Activated CD4-positive, alpha-beta T cell treated with anti-CD3 and anti-CD28 coated beads, Interleukin-2, amount 10 ng/mL, durations not matched to agents 24 days and 14 days (primary cell): ENCODE data around the gene REEP5. TPM values are rescaled to one million over a fixed set of nuclear protein-coding genes. Genes with fewer than 3 reads are reported as not detected.

Experiments
- DNase-seq: peaks from one replicate; pipeline ENCODE4 v3.0.0; 2022
- H3K27ac Mint-ChIP-seq: one replicate; pipeline ENCODE4 v1.8.0; 2022; ENCODE audit warnings: mild to moderate bottlenecking, mixed read lengths
- H3K27me3 Mint-ChIP-seq: one replicate; pipeline ENCODE4 v1.8.0; 2022; ENCODE audit warnings: mixed read lengths
- H3K36me3 Mint-ChIP-seq: one replicate; pipeline ENCODE4 v1.8.0; 2022; ENCODE audit warnings: low read depth, mild to moderate bottlenecking, mixed read lengths
- H3K4me1 Mint-ChIP-seq: one replicate; pipeline ENCODE4 v1.8.0; 2021; ENCODE audit warnings: mixed read lengths
- H3K4me3 Mint-ChIP-seq: one replicate; pipeline ENCODE4 v1.8.0; 2022; ENCODE audit warnings: mild to moderate bottlenecking, moderate library complexity, mixed read lengths
- H3K9me3 Mint-ChIP-seq: one replicate; pipeline ENCODE4 v1.8.0; 2021; ENCODE audit warnings: mixed read lengths
- intact Hi-C: fragments of 100-400 bp; cut with micrococcal nuclease; formaldehyde crosslinking; loops from one replicate; pipeline ENCODE4 v1.15.1; 2023
- total RNA-seq: library from RNA; stranded (reverse); gene quantifications from 2 replicates; pipeline ENCODE4 v1.2.3, GENCODE V29; 2022

The REEP5 gene
- total RNA-seq, 1 donor from 2014 or later: 75.3 TPM

- no peak overlapping the region for H3K4me3 Mint-ChIP-seq
- H3K4me1 Mint-ChIP-seq: peaks cover 5% of the 10 kb centered on the region
- H3K9me3 Mint-ChIP-seq: no peaks in the 10 kb centered on the region
- H3K36me3 Mint-ChIP-seq: no peaks in the 10 kb centered on the region
- no peak for DNase-seq
- H3K27ac Mint-ChIP-seq: peak overlapping the region; percentile 20
- intact Hi-C loops: no loop called here
- peaks cover 15% of the 10 kb centered on the region for H3K27me3 Mint-ChIP-seq
Observed at GRCh38 chr5:112951124-112951702, 29.2 kb upstream of the REEP5 start.

GRCh38 chr5:112948458-112948857 lies 26.4 kb upstream of the REEP5 start:
- H3K9me3 Mint-ChIP-seq: no peaks in the 10 kb centered on the region
- peaks cover 18% of the 10 kb centered on the region for H3K27me3 Mint-ChIP-seq
- no peak for DNase-seq
- no peak overlapping the region for H3K4me3 Mint-ChIP-seq
- intact Hi-C loops: no loop called here
- peaks cover 11% of the 10 kb centered on the region for H3K4me1 Mint-ChIP-seq
- no peak overlapping the region for H3K27ac Mint-ChIP-seq
- no peaks in the 10 kb centered on the region for H3K36me3 Mint-ChIP-seq

- no peaks in the 10 kb centered on the region for H3K36me3 Mint-ChIP-seq
- H3K27me3 Mint-ChIP-seq: peaks cover 10% of the 10 kb centered on the region
- no peak overlapping the region for H3K4me3 Mint-ChIP-seq
- no peak overlapping the region for H3K27ac Mint-ChIP-seq
- intact Hi-C loops: no loop called here
- DNase-seq: no peak
- H3K9me3 Mint-ChIP-seq: no peaks in the 10 kb centered on the region
- peaks cover 1% of the 10 kb centered on the region for H3K4me1 Mint-ChIP-seq
Observed at GRCh38 chr5:112940670-112941069, 18.6 kb upstream of the REEP5 start.

DNA sequence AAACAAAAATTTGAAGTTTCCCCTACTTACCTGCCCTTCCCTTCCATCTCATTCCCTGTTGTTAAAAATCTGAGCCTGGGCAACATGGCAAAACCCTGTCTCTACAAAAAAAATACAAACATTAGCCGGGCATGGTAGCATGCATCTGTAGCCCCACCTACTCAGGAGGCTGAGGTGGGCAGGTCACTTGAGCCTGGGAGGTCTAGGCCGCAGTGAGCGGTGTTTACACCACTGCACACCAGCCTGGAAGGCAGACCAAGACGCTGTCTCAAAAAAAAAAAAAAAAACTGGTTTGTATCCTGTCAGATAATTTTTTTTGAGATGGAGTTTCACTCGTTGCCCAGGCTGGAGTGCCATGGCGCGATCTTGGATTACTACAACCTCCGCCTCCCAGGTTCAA lies 16.3 kb upstream of the REEP5 start:
- intact Hi-C loops: no loop called here
- Mint-ChIP-seq H3K4me3 (no peak overlapping the region), H3K27ac (no peak overlapping the region), H3K9me3 (no peaks in the 10 kb centered on the region), H3K4me1 (peaks cover 4% of the 10 kb centered on the region), H3K36me3 (no peaks in the 10 kb centered on the region), H3K27me3 (peaks cover 9% of the 10 kb centered on the region)
- DNase-seq: no peak

GRCh38 chr5:112935675-112936074 lies 13.6 kb upstream of the REEP5 start:
- no peak for DNase-seq
- Mint-ChIP-seq H3K4me1 (peaks cover 15% of the 10 kb centered on the region), H3K27me3 (peaks cover 2% of the 10 kb centered on the region), H3K9me3 (no peaks in the 10 kb centered on the region), H3K27ac (no peak overlapping the region), H3K4me3 (no peak overlapping the region), H3K36me3 (no peaks in the 10 kb centered on the region)
- intact Hi-C loops: no loop called here

- DNase-seq: no peak
- intact Hi-C loops: no loop called here
Observed at GRCh38 chr5:112934366-112934663, 12.3 kb upstream of the REEP5 start.

DNA sequence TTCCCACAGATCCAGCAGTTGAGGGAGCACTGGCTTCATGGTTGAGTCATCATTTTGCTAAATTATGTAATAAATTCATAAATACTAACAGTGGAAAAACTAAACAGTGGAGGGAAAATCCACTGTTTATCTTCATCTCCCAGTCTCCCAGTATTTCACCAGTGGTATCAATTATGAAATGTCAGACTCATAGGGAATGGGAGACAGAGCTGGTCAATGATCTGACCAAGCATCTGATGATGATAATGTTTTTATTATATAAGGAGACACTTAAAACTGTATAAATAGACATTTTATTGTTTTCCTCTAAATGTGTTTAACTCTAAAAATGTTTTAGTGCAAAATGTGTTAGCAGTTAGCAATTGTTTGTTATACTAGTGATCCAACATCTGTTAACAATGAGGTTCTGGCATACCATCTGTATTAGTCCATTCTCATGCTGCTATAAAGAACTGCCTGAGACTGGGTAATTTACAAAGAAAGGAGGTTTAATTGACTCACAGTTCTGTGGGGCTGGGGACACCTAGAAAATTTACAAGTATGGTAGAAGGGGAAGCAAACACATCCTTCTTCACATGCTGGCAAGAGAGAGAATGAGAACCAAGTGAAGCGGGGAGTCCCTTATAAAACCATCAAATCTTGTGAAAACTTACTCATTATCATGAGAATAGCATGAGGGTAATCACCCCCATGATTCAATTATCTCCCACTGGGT lies 11.8 kb upstream of the REEP5 start:
- Mint-ChIP-seq H3K36me3 (no peaks in the 10 kb centered on the region), H3K4me3 (no peak overlapping the region), H3K27me3 (peaks cover 2% of the 10 kb centered on the region), H3K4me1 (peaks cover 29% of the 10 kb centered on the region), H3K27ac (no peak overlapping the region), H3K9me3 (no peaks in the 10 kb centered on the region)
- intact Hi-C loops: no loop called here
- DNase-seq: no peak

More at GRCh38 chr5:112934366-112934663, 12.3 kb upstream of the REEP5 start:
- H3K9me3 Mint-ChIP-seq: no peaks in the 10 kb centered on the region
- H3K36me3 Mint-ChIP-seq: no peaks in the 10 kb centered on the region
- H3K27me3 Mint-ChIP-seq: peaks cover 2% of the 10 kb centered on the region
- no peak overlapping the region for H3K4me3 Mint-ChIP-seq
- peaks cover 26% of the 10 kb centered on the region for H3K4me1 Mint-ChIP-seq
- peak overlapping the region; percentile 26 for H3K27ac Mint-ChIP-seq

DNA sequence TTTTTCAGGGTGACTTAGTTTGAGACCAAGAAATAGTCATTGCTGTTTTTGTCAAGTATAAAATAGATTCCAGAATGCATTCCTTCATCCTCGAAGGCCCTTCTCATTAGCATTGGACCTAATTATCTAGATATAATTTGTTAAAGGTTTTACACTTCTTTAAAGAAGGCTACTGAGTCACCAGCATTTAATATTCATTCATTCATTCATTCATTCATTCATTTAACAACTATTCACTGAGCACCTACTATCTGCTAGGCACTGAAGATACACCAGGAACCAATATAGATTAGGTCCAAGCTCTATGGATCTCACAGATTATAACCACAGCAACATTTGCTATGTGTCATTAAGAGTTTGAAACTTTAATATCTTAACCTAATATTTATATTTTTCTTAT lies 11.1 kb upstream of the REEP5 start:
- peaks cover 35% of the 10 kb centered on the region for H3K4me1 Mint-ChIP-seq
- H3K36me3 Mint-ChIP-seq: no peaks in the 10 kb centered on the region
- H3K27ac Mint-ChIP-seq: no peak overlapping the region
- H3K4me3 Mint-ChIP-seq: no peak overlapping the region
- intact Hi-C loops: no loop called here
- H3K9me3 Mint-ChIP-seq: no peaks in the 10 kb centered on the region
- no peak for DNase-seq
- H3K27me3 Mint-ChIP-seq: no peaks in the 10 kb centered on the region

DNA sequence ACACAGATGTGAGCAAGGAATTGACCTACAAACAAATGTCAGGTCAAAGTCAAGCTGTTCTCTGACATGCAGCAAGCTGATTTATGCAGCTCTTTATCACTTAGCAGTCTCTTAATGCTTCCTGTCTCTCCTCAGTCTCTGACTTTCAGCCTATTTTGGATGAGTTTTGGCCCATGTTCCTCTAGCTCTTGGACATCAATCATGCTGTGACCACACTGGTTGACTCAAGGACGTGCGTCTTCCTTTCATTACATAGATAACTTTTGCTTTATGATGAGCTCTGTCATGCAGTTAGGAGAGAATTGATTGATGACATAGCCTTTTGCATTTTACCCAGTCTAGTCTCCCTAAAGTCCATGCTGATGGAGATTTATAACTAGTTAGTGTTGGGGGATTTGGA lies 9.4 kb upstream of the REEP5 start:
- Mint-ChIP-seq H3K27me3 (no peaks in the 10 kb centered on the region), H3K9me3 (no peaks in the 10 kb centered on the region), H3K27ac (no peak overlapping the region), H3K4me3 (no peak overlapping the region), H3K36me3 (no peaks in the 10 kb centered on the region), H3K4me1 (peaks cover 43% of the 10 kb centered on the region)
- intact Hi-C loops: no loop called here
- DNase-seq: no peak

GRCh38 chr5:112930082-112930344 lies 8.0 kb upstream of the REEP5 start:
- intact Hi-C loops: no loop called here
- H3K4me3 Mint-ChIP-seq: peak overlapping the region; percentile 55
- peaks cover 43% of the 10 kb centered on the region for H3K4me1 Mint-ChIP-seq
- peak overlapping the region; percentile 17 for H3K27ac Mint-ChIP-seq
- no peaks in the 10 kb centered on the region for H3K36me3 Mint-ChIP-seq
- H3K9me3 Mint-ChIP-seq: no peaks in the 10 kb centered on the region
- no peaks in the 10 kb centered on the region for H3K27me3 Mint-ChIP-seq
- DNase-seq: peak; percentile 78

DNA sequence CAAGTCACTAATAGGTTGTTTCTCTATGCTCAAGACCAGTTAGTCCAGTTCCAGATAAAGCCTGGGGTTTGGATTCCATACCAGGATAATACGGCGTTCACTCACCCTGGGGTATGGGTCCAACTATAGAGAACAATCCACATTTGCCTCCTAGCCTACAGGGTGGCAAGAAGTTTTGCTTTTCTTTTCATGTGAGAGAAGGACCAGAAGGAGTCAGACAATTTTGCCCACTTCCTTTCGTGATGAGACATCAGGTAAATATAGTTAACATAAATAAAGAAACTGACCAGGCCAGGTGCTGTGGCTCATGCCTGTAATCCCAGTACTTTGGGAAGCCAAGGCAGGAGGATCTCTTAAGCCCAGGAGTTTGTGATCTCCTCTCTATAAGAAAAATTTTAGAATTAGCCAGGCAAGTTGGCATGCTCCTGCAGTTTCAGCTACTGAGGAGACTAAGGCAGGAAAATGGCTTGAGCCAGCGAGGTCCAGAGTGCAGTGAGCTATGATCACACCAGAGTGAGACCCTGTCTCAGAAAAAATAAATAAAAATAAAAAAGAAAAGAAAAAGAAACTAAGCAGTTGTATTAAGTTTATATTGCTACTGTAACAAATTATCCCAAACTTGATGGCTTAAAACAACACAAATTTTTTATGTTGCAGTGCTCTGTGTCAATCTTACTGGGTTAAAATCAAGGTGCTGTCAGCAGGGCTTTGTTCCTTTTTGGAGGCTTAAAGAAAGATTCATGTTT lies 7.5 kb upstream of the REEP5 start:
- DNase-seq: no peak

DNA sequence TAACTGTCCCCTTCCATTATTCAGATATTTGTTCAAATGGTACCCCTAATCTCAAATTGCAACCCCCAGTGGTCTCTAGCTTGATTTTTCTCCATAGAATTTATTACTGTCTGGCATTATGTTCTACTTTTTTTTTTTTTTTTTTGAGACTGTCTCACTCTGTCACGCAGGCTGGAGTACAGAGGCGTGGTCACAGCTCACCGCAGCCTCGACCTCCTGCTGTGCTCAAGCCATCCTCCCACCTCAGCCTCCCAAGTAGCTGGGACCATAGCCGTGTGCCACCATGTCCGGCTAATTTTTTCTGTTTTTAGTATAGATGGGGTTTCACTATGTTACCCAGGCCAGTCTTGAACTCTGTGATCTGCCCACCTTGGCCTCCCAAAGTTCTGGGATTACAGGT lies 2.0 kb upstream of the REEP5 start:
- intact Hi-C loops: loop anchor here (2.0 to 10.0 kb wide), 5 partner anchors 45 to 232 kb away; no protein-coding TSS in a partner anchor
- Mint-ChIP-seq H3K27me3 (no peaks in the 10 kb centered on the region), H3K4me3 (peak overlapping the region; percentile 99), H3K27ac (peak overlapping the region; percentile 93), H3K4me1 (peaks cover 54% of the 10 kb centered on the region), H3K9me3 (no peaks in the 10 kb centered on the region), H3K36me3 (peaks cover 17% of the 10 kb centered on the region)
- DNase-seq: no peak

More for the DNA sequence above, 7.5 kb upstream of the REEP5 start:
- Mint-ChIP-seq H3K9me3 (no peaks in the 10 kb centered on the region), H3K4me1 (peaks cover 43% of the 10 kb centered on the region), H3K27ac (peak overlapping the region; percentile 73), H3K27me3 (no peaks in the 10 kb centered on the region), H3K4me3 (peak overlapping the region; percentile 71), H3K36me3 (no peaks in the 10 kb centered on the region)
- intact Hi-C loops: loop anchor here (10.0 kb wide), 1 partner anchor 155 kb away; no protein-coding TSS in a partner anchor

DNA sequence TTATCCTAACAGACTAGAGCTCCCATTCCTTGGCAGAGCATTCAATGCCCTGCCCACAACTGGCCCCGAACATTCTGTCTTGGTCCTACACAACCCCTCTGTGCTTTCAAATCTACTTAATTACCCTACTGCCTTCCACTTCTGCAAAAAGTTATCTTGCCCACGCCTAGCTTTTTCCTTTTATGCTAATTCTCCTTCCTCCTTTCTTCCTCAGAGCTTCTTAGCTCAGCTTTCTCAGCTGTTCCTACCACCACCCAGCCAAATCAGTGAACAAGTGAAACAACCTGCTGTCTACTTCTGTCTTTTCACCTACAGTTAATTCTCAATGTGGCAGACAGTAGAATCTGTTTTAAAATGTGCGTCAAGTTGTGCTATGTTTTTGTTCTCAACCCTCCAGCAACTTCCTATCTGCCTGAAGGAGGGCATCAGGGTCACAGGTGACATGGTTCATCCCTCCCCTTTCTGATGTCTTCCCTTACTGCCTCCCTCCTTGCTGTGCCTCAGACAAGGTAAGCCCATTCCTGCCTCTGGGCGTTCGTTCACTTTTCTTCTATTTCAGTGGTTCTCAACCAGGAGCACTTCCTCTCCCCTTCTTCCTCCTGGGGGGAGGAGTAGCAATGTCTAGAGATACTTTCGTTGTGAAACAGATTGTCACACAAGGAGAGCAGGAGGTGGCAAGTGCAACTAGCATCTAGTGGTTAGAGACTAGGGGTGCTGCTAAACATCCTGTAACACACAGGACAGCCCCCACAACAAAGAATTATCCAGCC lies 1.3 kb upstream of the REEP5 start:
- H3K4me3 Mint-ChIP-seq: peak overlapping the region; percentile 99
- H3K36me3 Mint-ChIP-seq: peaks cover 24% of the 10 kb centered on the region
- H3K9me3 Mint-ChIP-seq: no peaks in the 10 kb centered on the region
- no peaks in the 10 kb centered on the region for H3K27me3 Mint-ChIP-seq
- peaks cover 56% of the 10 kb centered on the region for H3K4me1 Mint-ChIP-seq
- H3K27ac Mint-ChIP-seq: peak overlapping the region; percentile 93
- peak; percentile 83 for DNase-seq
- intact Hi-C loops: loop anchor here (2.0 to 10.0 kb wide), 5 partner anchors 45 to 231 kb away; no protein-coding TSS in a partner anchor
